SK-N-SH (cell line): ENCODE data around the gene AKIP1.

Source experiments
- FOXM1 ChIP-seq: IDR thresholded peaks from 2 replicates; pipeline ENCODE4 v1.4.0; 2012; ENCODE audit warnings: low read depth, mild to moderate bottlenecking
- IRF3 ChIP-seq: fragments of 150-350 bp; IDR thresholded peaks from 2 replicates; pipeline ENCODE4 v1.6.1; 2016; ENCODE audit warnings: mild to moderate bottlenecking, low read depth, low read length
- POLR2AphosphoS5 ChIP-seq: IDR thresholded peaks from 2 replicates; pipeline ENCODE4 v1.6.1; 2012; ENCODE audit warnings: low read depth, low read length
- RFX5 ChIP-seq: IDR thresholded peaks from 2 replicates; pipeline ENCODE4 v1.6.1; 2012; ENCODE audit warnings: mild to moderate bottlenecking, improper control_type of control experiment, low read length

- TF ChIP-seq POLR2AphosphoS5: no peak
- no peak for TF ChIP-seq RFX5
- no peak for TF ChIP-seq FOXM1
- no peak for TF ChIP-seq IRF3
Observed at GRCh38 chr11:8910649-8911026, 351 bp upstream of the AKIP1 start.
